HepG2 (cell line): ENCODE measurements around the gene CLASP2. TPM values are rescaled to one million over a fixed set of nuclear protein-coding genes. Genes with fewer than 3 reads are reported as not detected.

Source experiments
- ATAC-seq: fragments of 200-7000 bp; cut with Tn5 transposase; 3 replicates; pipeline ENCODE4 v1.9.1; 2020; ENCODE audit warnings: mild to moderate bottlenecking, moderate library complexity
- BruUV-seq: library from RNA; stranded (reverse); fragments of 400-500 nt; replicated peaks from 2 replicates; lab custom pipeline; 2021; lab: Mats Ljungman, UMichigan
- CTCF ChIA-PET: fragments of 300-600 bp; formaldehyde crosslinking; extraction: SDS; loops from one replicate; lab custom pipeline; 2021; ENCODE audit warnings: low total read pairs, inconsistent platforms, low intra/inter-chr PET ratio; lab: Yijun Ruan, JAX
- POLR2A ChIA-PET: fragments of 350-600 bp; sonication (Branson Sonifier 250); formaldehyde crosslinking; loops from one replicate; lab custom pipeline; 2020; ENCODE audit warnings: antibody characterized with exemption, inconsistent platforms; lab: Yijun Ruan, JAX
- DNase-seq: peaks from one replicate; pipeline ENCODE4 v3.0.0-alpha.2; 2015; ENCODE audit warnings: low spot score
- FAIRE-seq: peaks from 3 replicates; lab custom pipeline; 2011; peaks lifted over from hg19 to GRCh38; lab: Jason Lieb, UNC
- H2AFZ ChIP-seq: one replicate; pipeline ENCODE4 v1.6.1; 2011; ENCODE audit warnings: low read length, inconsistent platforms
- H3K27ac ChIP-seq: fragments of 300-600 bp; 3 replicates; pipeline ENCODE4 v1.8.0; 2011; ENCODE audit warnings: mixed run types, mild to moderate bottlenecking, mixed read lengths, low read length, inconsistent platforms; ENCODE audit not compliant: insufficient read depth; ENCODE audit errors: extremely low read length
- H3K27me3 ChIP-seq, 2 experiments: fragments of 200-600 bp in 1 of 2; 2 replicates in 1 of 2; 3 replicates in 1 of 2; pipeline versions ENCODE4 v1.6.0 to v1.8.0; 2011; ENCODE audit warnings: low read length in 2 of 2, mild to moderate bottlenecking in 2 of 2, moderate library complexity in 2 of 2, inconsistent platforms in 1 of 2; ENCODE audit not compliant: insufficient read depth in 2 of 2, control insufficient read depth in 1 of 2
- H3K36me3 ChIP-seq, 2 experiments: fragments of 200-600 bp in 1 of 2; replicated peaks in 1 of 2; 2 replicates in 1 of 2; 3 replicates in 1 of 2; pipeline versions ENCODE4 v1.5.1 to v1.8.0; 2011; ENCODE audit warnings: low read length in 2 of 2, inconsistent platforms in 1 of 2; ENCODE audit not compliant: insufficient read depth in 2 of 2, control insufficient read depth in 1 of 2
- H3K4me1 ChIP-seq: 2 replicates; pipeline ENCODE4 v1.5.1; 2012; ENCODE audit warnings: low read length, inconsistent platforms; ENCODE audit not compliant: insufficient read depth
- H3K4me2 ChIP-seq: 2 replicates; pipeline ENCODE4 v1.6.0; 2011; ENCODE audit warnings: low read depth, low read length, inconsistent platforms
- H3K4me3 ChIP-seq, 3 experiments: fragments of 200-600 bp in 1 of 3; sonication (generic), shearing (Covaris generic) in 1 of 3; replicated peaks in 1 of 3; 2 replicates each; pipeline ENCODE4 v1.5.1; 2011 to 2016; ENCODE audit warnings: low read length in 3 of 3, inconsistent platforms in 2 of 3, low read depth in 2 of 3, mild to moderate bottlenecking in 2 of 3, control low read depth in 1 of 3, mixed read lengths in 1 of 3; ENCODE audit not compliant: insufficient read depth in 1 of 3
- H3K79me2 ChIP-seq: one replicate; pipeline ENCODE4 v1.6.1; 2011; ENCODE audit warnings: low read length, inconsistent platforms; ENCODE audit not compliant: insufficient read depth
- H3K9ac ChIP-seq: 2 replicates; pipeline ENCODE4 v1.6.0; 2011; ENCODE audit warnings: mild to moderate bottlenecking, low read depth, low read length, inconsistent platforms; ENCODE audit not compliant: insufficient read depth
- H3K9me3 ChIP-seq: 2 replicates; pipeline ENCODE4 v1.5.1; 2012; ENCODE audit warnings: mild to moderate bottlenecking, low read length
- H4K20me1 ChIP-seq: 2 replicates; pipeline ENCODE4 v1.6.0; 2011; ENCODE audit warnings: inconsistent platforms, mild to moderate bottlenecking, low read length, moderate library complexity; ENCODE audit not compliant: insufficient read depth
- ATF7 ChIP-seq, 2 experiments: fragments of 450-650 bp in 1 of 2; sonication (generic) in 1 of 2; formaldehyde crosslinking in 1 of 2; IDR thresholded peaks; 2 replicates each; pipeline versions ENCODE4 v1.4.0 to v1.6.1; 2016 to 2020; ENCODE audit warnings: antibody characterized with exemption in 1 of 2, mild to moderate bottlenecking in 1 of 2, missing genetic modification reagents in 1 of 2
- CHD4 ChIP-seq: fragments of 200-600 bp; sonication (generic); IDR thresholded peaks from 2 replicates; pipeline ENCODE4 v1.7.0; 2017; ENCODE audit warnings: mild to moderate bottlenecking, low read length, borderline replicate concordance
- FOXK1 ChIP-seq: sonication (generic); formaldehyde crosslinking; IDR thresholded peaks from 2 replicates; pipeline ENCODE4 v1.4.0; 2020; ENCODE audit warnings: low read depth, missing genetic modification reagents, borderline replicate concordance
- KLF6 ChIP-seq: IDR thresholded peaks from 2 replicates; pipeline ENCODE4 v1.8.0; 2016; ENCODE audit warnings: missing biosample characterization, missing genetic modification reagents
- MEF2D ChIP-seq: sonication (generic); formaldehyde crosslinking; IDR thresholded peaks from 2 replicates; pipeline ENCODE4 v1.5.1; 2020; ENCODE audit warnings: mild to moderate bottlenecking, missing genetic modification reagents
- PRPF4 ChIP-seq: fragments of 200-400 bp; formaldehyde crosslinking; IDR thresholded peaks from 2 replicates; pipeline ENCODE4 v1.6.1; 2016; ENCODE audit warnings: low read length, low read depth; ENCODE audit not compliant: poor library complexity, severe bottlenecking
- SMAD9 ChIP-seq: sonication (generic); formaldehyde crosslinking; IDR thresholded peaks from 2 replicates; pipeline ENCODE4 v1.5.1; 2020; ENCODE audit warnings: mild to moderate bottlenecking, missing genetic modification reagents
- SPEN ChIP-seq: sonication (generic); formaldehyde crosslinking; IDR thresholded peaks from 2 replicates; pipeline ENCODE4 v1.5.1; 2020; ENCODE audit warnings: low read depth, mild to moderate bottlenecking, missing genetic modification reagents
- SRSF1 ChIP-seq: fragments of 200-400 bp; formaldehyde crosslinking; optimal IDR thresholded peaks from 2 replicates; pipeline ENCODE3; 2017; ENCODE audit warnings: mild to moderate bottlenecking, low read depth, low read length, moderate library complexity
- SRSF9 ChIP-seq: fragments of 200-400 bp; formaldehyde crosslinking; IDR thresholded peaks from 2 replicates; pipeline ENCODE4 v1.6.1; 2018; ENCODE audit warnings: borderline replicate concordance, mild to moderate bottlenecking, low read depth, low read length; ENCODE audit not compliant: insufficient read depth, poor library complexity, severe bottlenecking
- TAF1 ChIP-seq: sonication (generic); formaldehyde crosslinking; IDR thresholded peaks from 2 replicates; pipeline ENCODE4 v1.4.0; 2020; ENCODE audit warnings: missing genetic modification reagents
- ZBTB33 ChIP-seq: sonication (generic); formaldehyde crosslinking; IDR thresholded peaks from 2 replicates; pipeline ENCODE4 v1.4.0; 2020; ENCODE audit warnings: missing genetic modification reagents
- ZFP62 ChIP-seq: sonication (generic); formaldehyde crosslinking; IDR thresholded peaks from 2 replicates; pipeline ENCODE4 v1.4.0; 2020; ENCODE audit warnings: missing genetic modification reagents
- ZNF12 ChIP-seq: sonication (generic); formaldehyde crosslinking; IDR thresholded peaks from 2 replicates; pipeline ENCODE4 v1.5.0; 2020; ENCODE audit warnings: missing genetic modification reagents
- WGBS: methylation state at CpG from one replicate; pipeline ENCODE4 v1.1.6; 2017; ENCODE audit warnings: low lambda C conversion rate; 5-methylcytosine and 5-hydroxymethylcytosine counted together
- in situ Hi-C: cut with HindIII; loops from 2 replicates; pipeline ENCODE4 v1.10.0; 2017; ENCODE audit warnings: low pct_unique_long_range_greater_than_20kb; ENCODE audit not compliant: extremely low pct_ligation_motif_present
- intact Hi-C: fragments of 100-400 bp; cut with micrococcal nuclease; formaldehyde crosslinking; loops from one replicate; pipeline ENCODE4 v1.10.0; 2022; ENCODE audit not compliant: unreplicated experiment
- polyA plus RNA-seq, 8 experiments: library from polyadenylated mRNA; depleted of rRNA in 3 of 8; stranded (reverse) in 7 of 8; unstranded in 1 of 8; fragments of >200 nt; fragmentation: Illumina TruSeq in 4 of 8; extraction: Trizol in 4 of 8; gene quantifications; 2 replicates each; pipeline versions ENCODE4 v1.2.1 to v1.2.3, GENCODE V29; 2011 to 2016; ENCODE audit warnings: low read depth in 4 of 8, missing spikeins in 1 of 8, mixed read lengths in 1 of 8; ENCODE audit not compliant: insufficient read depth in 1 of 8
- total RNA-seq, 5 experiments: library from RNA; depleted of rRNA; stranded (reverse); fragments of >200 nt; fragmentation: Illumina TruSeq; extraction: Trizol; gene quantifications; 2 replicates each; pipeline ENCODE4 v1.2.3, GENCODE V29; 2016; ENCODE audit warnings: low read depth in 1 of 5

Gene CLASP2
- total and polyA plus RNA-seq, 2 of the 13 experiments (the other 11 are each of a cell fraction or from before 2014, with no cell fraction given) = 15.7 to 34.8 TPM

- Histone ChIP-seq H3K79me2 (no peaks in the 10 kb centered on the region), H4K20me1 (no peaks in the 10 kb centered on the region), H3K4me3 (no peak overlapping the region), H3K27me3 (no peaks in the 10 kb centered on the region; a peak in 1 of 5 replicates), H3K9ac (no peak overlapping the region), H3K9me3 (no peaks in the 10 kb centered on the region), H2AFZ (no peak overlapping the region), H3K36me3 (no peaks in the 10 kb centered on the region), H3K4me2 (no peak overlapping the region), H3K27ac (no peak overlapping the region), H3K4me1 (no peaks in the 10 kb centered on the region)
- ChIA-PET CTCF (no interaction called here), POLR2A (no interaction called here)
- no peak for TF ChIP-seq TAF1 (CRISPR knock-in tag)
- TF ChIP-seq SMAD9 (CRISPR knock-in tag) = no peak
- TF ChIP-seq ZFP62 (CRISPR knock-in tag) = no peak
- TF ChIP-seq KLF6 (CRISPR knock-in tag) = no peak
- TF ChIP-seq SPEN (CRISPR knock-in tag) = no peak
- no peak for TF ChIP-seq ZNF12 (CRISPR knock-in tag)
- ATAC-seq (no peak), DNase-seq (no peak), FAIRE-seq (no peak)
- in situ Hi-C loops = no loop called here
- intact Hi-C loops = no loop called here
- 71% methylated on average over 1 of the region's 1 CpG for WGBS
- no TSS peak for BruUV-seq
These were observed 229.4 kb downstream of the CLASP2 start for GRCh38 chr3:33488683-33489082.

GRCh38 chr3:33488246-33488645 lies 229.8 kb downstream of the CLASP2 start:
- in situ Hi-C loops (no loop called here), intact Hi-C loops (no loop called here)
- FAIRE-seq = no peak
- Histone ChIP-seq H3K4me2 (no peak overlapping the region), H3K4me3 (no peak overlapping the region), H3K9me3 (no peaks in the 10 kb centered on the region), H3K27me3 (no peaks in the 10 kb centered on the region; a peak in 1 of 5 replicates), H4K20me1 (no peaks in the 10 kb centered on the region), H3K36me3 (no peaks in the 10 kb centered on the region), H3K4me1 (no peaks in the 10 kb centered on the region), H3K27ac (no peak overlapping the region), H3K79me2 (no peaks in the 10 kb centered on the region), H2AFZ (no peak overlapping the region), H3K9ac (no peak overlapping the region)
- CTCF ChIA-PET = no interaction called here
- POLR2A ChIA-PET = no interaction called here
- 31% methylated on average over 2 of the region's 2 CpGs for WGBS
- no TSS peak for BruUV-seq
- no peak for ATAC-seq
- TF ChIP-seq ATF7 (IDR thresholded peaks at IDR 0.05) (peak; percentile 61), ATF7 (CRISPR knock-in tag; IDR thresholded peaks at IDR 0.05) (no peak), CHD4 (no peak), MEF2D (no peak), PRPF4 (no peak), ZBTB33 (CRISPR knock-in tag) (no peak), FOXK1 (no peak), SRSF1 (no peak), SRSF9 (no peak)
- no peak for DNase-seq
